HepG2 (cell line): ENCODE data around the gene UBE2O. TPM values are rescaled to one million over a fixed set of nuclear protein-coding genes. Genes with fewer than 3 reads are reported as not detected.

Experiments
- BORCS8-MEF2B ChIP-seq: sonication (generic); formaldehyde crosslinking; IDR thresholded peaks from 2 replicates; pipeline ENCODE4 v1.8.0; 2022; ENCODE audit warnings: mild to moderate bottlenecking, missing genetic modification reagents
- BRF2 ChIP-seq: sonication (generic); formaldehyde crosslinking; IDR thresholded peaks from 2 replicates; pipeline ENCODE4 v1.8.1; 2022; ENCODE audit warnings: mild to moderate bottlenecking, missing genetic modification reagents
- CENPBD1 ChIP-seq: sonication (generic); formaldehyde crosslinking; IDR thresholded peaks from 2 replicates; pipeline ENCODE4 v1.8.0; 2022; ENCODE audit warnings: missing genetic modification reagents, low read depth, mild to moderate bottlenecking, borderline replicate concordance
- DMAP1 ChIP-seq: IDR thresholded peaks from 2 replicates; pipeline ENCODE4 v1.6.1; 2016
- GLI4 ChIP-seq: sonication (generic); formaldehyde crosslinking; IDR thresholded peaks from 2 replicates; pipeline ENCODE4 v1.5.1; 2020; ENCODE audit warnings: missing genetic modification reagents, mild to moderate bottlenecking, moderate library complexity, borderline replicate concordance
- HNRNPL ChIP-seq: fragments of 200-400 bp; formaldehyde crosslinking; IDR thresholded peaks from 2 replicates; pipeline ENCODE4 v1.6.1; 2017; ENCODE audit warnings: mild to moderate bottlenecking, low read depth, low read length
- HOMEZ ChIP-seq: IDR thresholded peaks from 2 replicates; pipeline ENCODE4 v1.6.1; 2016; ENCODE audit warnings: low read depth
- TBL1XR1 ChIP-seq: fragments of 150-350 bp; IDR thresholded peaks from 2 replicates; pipeline ENCODE4 v1.6.1; 2014; ENCODE audit warnings: borderline replicate concordance, low read length; ENCODE audit not compliant: partially characterized antibody
- TOE1 ChIP-seq: sonication (generic); formaldehyde crosslinking; IDR thresholded peaks from 2 replicates; pipeline ENCODE4 v1.4.0; 2020; ENCODE audit warnings: mild to moderate bottlenecking, missing genetic modification reagents
- YY1 ChIP-seq: IDR thresholded peaks from 2 replicates; pipeline ENCODE4 v1.6.1; 2011; ENCODE audit warnings: low read length, low read depth, moderate library complexity, mild to moderate bottlenecking; ENCODE audit not compliant: insufficient read depth, insufficient replicate concordance
- ZFX ChIP-seq: sonication (generic); formaldehyde crosslinking; IDR thresholded peaks from 2 replicates; pipeline ENCODE4 v1.4.0; 2020; ENCODE audit warnings: mild to moderate bottlenecking, low read depth, missing genetic modification reagents, moderate library complexity
- ZNF205 ChIP-seq: IDR thresholded peaks from 2 replicates; pipeline ENCODE4 v1.6.1; 2018; ENCODE audit warnings: missing biosample characterization, missing genetic modification reagents
- ZNF260 ChIP-seq: sonication (generic); formaldehyde crosslinking; IDR thresholded peaks from 2 replicates; pipeline ENCODE4 v1.4.0; 2020; ENCODE audit warnings: missing genetic modification reagents, low read depth, mild to moderate bottlenecking, borderline replicate concordance
- polyA plus RNA-seq, 8 experiments: library from polyadenylated mRNA; depleted of rRNA in 3 of 8; stranded (reverse) in 7 of 8; unstranded in 1 of 8; fragments of >200 nt; fragmentation: Illumina TruSeq in 4 of 8; extraction: Trizol in 4 of 8; gene quantifications; 2 replicates each; pipeline versions ENCODE4 v1.2.1 to v1.2.3, GENCODE V29; 2011 to 2016; ENCODE audit warnings: low read depth in 4 of 8, missing spikeins in 1 of 8, mixed read lengths in 1 of 8; ENCODE audit not compliant: insufficient read depth in 1 of 8
- total RNA-seq, 5 experiments: library from RNA; depleted of rRNA; stranded (reverse); fragments of >200 nt; fragmentation: Illumina TruSeq; extraction: Trizol; gene quantifications; 2 replicates each; pipeline ENCODE4 v1.2.3, GENCODE V29; 2016; ENCODE audit warnings: low read depth in 1 of 5
- TF ChIP-seq, protein P1 (sequence below): sonication (generic); formaldehyde crosslinking; IDR thresholded peaks from 2 replicates; pipeline ENCODE4 v1.9.0; 2022; ENCODE audit warnings: low read depth, missing genetic modification reagents
- TF ChIP-seq, protein P2 (sequence below): sonication (generic); formaldehyde crosslinking; IDR thresholded peaks from 2 replicates; pipeline ENCODE4 v1.4.0; 2020; ENCODE audit warnings: missing genetic modification reagents, mild to moderate bottlenecking, borderline replicate concordance
- TF ChIP-seq, protein P3 (sequence below), 2 experiments: sonication (generic) in 1 of 2; formaldehyde crosslinking in 1 of 2; IDR thresholded peaks; 2 replicates each; pipeline versions ENCODE4 v1.5.1 to v1.6.1; 2011 to 2020; ENCODE audit warnings: borderline replicate concordance in 1 of 2, low read depth in 1 of 2, low read length in 1 of 2, mild to moderate bottlenecking in 1 of 2, missing genetic modification reagents in 1 of 2, moderate library complexity in 1 of 2

UBE2O gene
- total and polyA plus RNA-seq, 2 of the 13 experiments (the other 11 are each of a cell fraction or from before 2014, with no cell fraction given) = 21.5 to 23.5 TPM

- TF ChIP-seq ZFX (CRISPR knock-in tag) (no peak; the same call in 1 of the 2 replicates), TBL1XR1 (no peak), HNRNPL (0 out of 2 replicates have a peak, but pooled peaks have one; percentile 48), BORCS8-MEF2B (CRISPR knock-in tag) (no peak), GLI4 (0 out of 2 replicates have a peak, but pooled peaks have one; percentile 44), CENPBD1 (CRISPR knock-in tag) (no peak), DMAP1 (CRISPR knock-in tag) (no peak), ZNF260 (CRISPR knock-in tag) (no peak), HOMEZ (CRISPR knock-in tag) (no peak), TOE1 (CRISPR knock-in tag) (no peak), ZNF205 (no peak), BRF2 (CRISPR knock-in tag) (no peak), YY1 (no peak)
- TF ChIP-seq, protein P1, sequence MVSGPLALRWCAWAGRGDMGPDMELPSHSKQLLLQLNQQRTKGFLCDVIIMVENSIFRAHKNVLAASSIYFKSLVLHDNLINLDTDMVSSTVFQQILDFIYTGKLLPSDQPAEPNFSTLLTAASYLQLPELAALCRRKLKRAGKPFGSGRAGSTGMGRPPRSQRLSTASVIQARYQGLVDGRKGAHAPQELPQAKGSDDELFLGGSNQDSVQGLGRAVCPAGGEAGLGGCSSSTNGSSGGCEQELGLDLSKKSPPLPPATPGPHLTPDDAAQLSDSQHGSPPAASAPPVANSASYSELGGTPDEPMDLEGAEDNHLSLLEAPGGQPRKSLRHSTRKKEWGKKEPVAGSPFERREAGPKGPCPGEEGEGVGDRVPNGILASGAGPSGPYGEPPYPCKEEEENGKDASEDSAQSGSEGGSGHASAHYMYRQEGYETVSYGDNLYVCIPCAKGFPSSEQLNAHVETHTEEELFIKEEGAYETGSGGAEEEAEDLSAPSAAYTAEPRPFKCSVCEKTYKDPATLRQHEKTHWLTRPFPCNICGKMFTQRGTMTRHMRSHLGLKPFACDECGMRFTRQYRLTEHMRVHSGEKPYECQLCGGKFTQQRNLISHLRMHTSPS (CRISPR knock-in tag) = peak; percentile 19; the same call in 1 of the 2 replicates
- TF ChIP-seq, protein P2, sequence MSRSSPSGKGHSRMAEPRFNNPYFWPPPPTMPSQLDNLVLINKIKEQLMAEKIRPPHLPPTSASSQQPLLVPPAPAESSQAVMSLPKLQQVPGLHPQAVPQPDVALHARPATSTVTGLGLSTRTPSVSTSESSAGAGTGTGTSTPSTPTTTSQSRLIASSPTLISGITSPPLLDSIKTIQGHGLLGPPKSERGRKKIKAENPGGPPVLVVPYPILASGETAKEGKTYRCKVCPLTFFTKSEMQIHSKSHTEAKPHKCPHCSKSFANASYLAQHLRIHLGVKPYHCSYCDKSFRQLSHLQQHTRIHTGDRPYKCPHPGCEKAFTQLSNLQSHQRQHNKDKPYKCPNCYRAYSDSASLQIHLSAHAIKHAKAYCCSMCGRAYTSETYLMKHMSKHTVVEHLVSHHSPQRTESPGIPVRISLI (CRISPR knock-in tag) = peak; percentile 35; the same call in 1 of the 2 replicates
- TF ChIP-seq, protein P3, sequence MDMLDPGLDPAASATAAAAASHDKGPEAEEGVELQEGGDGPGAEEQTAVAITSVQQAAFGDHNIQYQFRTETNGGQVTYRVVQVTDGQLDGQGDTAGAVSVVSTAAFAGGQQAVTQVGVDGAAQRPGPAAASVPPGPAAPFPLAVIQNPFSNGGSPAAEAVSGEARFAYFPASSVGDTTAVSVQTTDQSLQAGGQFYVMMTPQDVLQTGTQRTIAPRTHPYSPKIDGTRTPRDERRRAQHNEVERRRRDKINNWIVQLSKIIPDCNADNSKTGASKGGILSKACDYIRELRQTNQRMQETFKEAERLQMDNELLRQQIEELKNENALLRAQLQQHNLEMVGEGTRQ (IDR thresholded peaks at IDR 0.05; ENCODE audit: low read depth, low read length) = no peak
- TF ChIP-seq, protein P3 (CRISPR knock-in tag; IDR thresholded peaks at IDR 0.05; ENCODE audit: borderline replicate concordance) = no peak
Observed at GRCh38 chr17:76388966-76389888, 63.7 kb downstream of the UBE2O start (continued).
